Ishikawa (cell line): ENCODE results near the gene GGACT.

Source experiments
- CEBPB ChIP-seq: IDR thresholded peaks from 2 replicates; pipeline ENCODE4 v1.6.1; 2012
- CREB1 ChIP-seq: IDR thresholded peaks from 2 replicates; pipeline ENCODE4 v1.6.1; 2012; ENCODE audit warnings: low read depth
- EGR1 ChIP-seq: IDR thresholded peaks from 2 replicates; pipeline ENCODE4 v1.6.1; 2012
- EP300 ChIP-seq: IDR thresholded peaks from 2 replicates; pipeline ENCODE4 v1.6.1; 2012; ENCODE audit warnings: borderline replicate concordance
- FOXM1 ChIP-seq: IDR thresholded peaks from 2 replicates; pipeline ENCODE4 v1.6.1; 2012; ENCODE audit warnings: low read depth, borderline replicate concordance
- RAD21 ChIP-seq: IDR thresholded peaks from 2 replicates; pipeline ENCODE4 v1.6.1; 2012; ENCODE audit warnings: low read depth
- TAF1 ChIP-seq: IDR thresholded peaks from 2 replicates; pipeline ENCODE4 v1.6.1; 2012; ENCODE audit warnings: low read depth, mild to moderate bottlenecking
- TEAD4 ChIP-seq: IDR thresholded peaks from 2 replicates; pipeline ENCODE4 v1.6.1; 2012
- YY1 ChIP-seq: IDR thresholded peaks from 2 replicates; pipeline ENCODE4 v1.6.1; 2012; ENCODE audit warnings: low read depth
- ZBTB7A ChIP-seq: IDR thresholded peaks from 2 replicates; pipeline ENCODE4 v1.6.1; 2012; ENCODE audit warnings: low read depth
- TF ChIP-seq, protein P1 (sequence below): IDR thresholded peaks from 2 replicates; pipeline ENCODE4 v1.6.1; 2012; ENCODE audit warnings: low read depth, mild to moderate bottlenecking
- TF ChIP-seq, protein P2 (sequence below): IDR thresholded peaks from 2 replicates; pipeline ENCODE4 v1.6.1; 2012
- TF ChIP-seq, protein P3 (sequence below): IDR thresholded peaks from 2 replicates; pipeline ENCODE4 v1.6.1; 2012

DNA sequence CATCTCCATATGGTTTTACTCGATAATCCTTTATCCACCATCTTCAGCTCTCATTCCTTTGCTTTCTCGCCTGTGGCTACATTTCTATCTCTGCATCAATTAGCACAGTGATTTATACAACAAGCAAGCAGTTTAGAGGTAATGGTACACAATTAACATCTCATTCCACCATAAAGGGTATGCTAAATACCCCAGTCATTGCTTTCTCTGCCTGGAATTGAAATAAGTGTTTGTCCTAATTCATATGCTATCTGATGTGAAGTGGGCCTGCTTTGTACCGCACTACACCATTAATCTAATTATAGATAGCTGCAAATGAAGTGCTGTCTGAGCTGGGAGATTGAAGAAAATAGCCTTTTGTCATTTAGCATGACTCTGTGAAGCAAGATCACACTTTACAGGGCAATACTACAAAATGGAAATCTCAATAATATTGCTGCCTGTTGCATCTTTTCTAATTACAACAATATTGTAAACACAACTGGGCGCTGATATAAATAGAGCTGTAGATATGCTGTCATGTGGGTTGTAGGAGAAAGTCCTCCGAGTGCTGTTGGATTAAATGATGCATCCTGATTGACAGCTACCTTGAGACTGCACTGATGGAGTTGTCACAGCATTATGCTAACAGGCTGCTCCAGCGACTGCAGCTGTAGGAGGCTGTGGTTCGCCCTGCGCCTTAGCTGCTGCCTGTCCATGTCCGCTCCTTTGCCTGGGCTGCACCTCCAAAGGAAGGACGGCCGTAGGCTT lies 78.2 kb downstream of the GGACT start:
- no peak for TF ChIP-seq EGR1
- no peak for TF ChIP-seq CEBPB
- TF ChIP-seq RAD21, result no peak
- no peak for TF ChIP-seq FOXM1
- TF ChIP-seq, protein P1, sequence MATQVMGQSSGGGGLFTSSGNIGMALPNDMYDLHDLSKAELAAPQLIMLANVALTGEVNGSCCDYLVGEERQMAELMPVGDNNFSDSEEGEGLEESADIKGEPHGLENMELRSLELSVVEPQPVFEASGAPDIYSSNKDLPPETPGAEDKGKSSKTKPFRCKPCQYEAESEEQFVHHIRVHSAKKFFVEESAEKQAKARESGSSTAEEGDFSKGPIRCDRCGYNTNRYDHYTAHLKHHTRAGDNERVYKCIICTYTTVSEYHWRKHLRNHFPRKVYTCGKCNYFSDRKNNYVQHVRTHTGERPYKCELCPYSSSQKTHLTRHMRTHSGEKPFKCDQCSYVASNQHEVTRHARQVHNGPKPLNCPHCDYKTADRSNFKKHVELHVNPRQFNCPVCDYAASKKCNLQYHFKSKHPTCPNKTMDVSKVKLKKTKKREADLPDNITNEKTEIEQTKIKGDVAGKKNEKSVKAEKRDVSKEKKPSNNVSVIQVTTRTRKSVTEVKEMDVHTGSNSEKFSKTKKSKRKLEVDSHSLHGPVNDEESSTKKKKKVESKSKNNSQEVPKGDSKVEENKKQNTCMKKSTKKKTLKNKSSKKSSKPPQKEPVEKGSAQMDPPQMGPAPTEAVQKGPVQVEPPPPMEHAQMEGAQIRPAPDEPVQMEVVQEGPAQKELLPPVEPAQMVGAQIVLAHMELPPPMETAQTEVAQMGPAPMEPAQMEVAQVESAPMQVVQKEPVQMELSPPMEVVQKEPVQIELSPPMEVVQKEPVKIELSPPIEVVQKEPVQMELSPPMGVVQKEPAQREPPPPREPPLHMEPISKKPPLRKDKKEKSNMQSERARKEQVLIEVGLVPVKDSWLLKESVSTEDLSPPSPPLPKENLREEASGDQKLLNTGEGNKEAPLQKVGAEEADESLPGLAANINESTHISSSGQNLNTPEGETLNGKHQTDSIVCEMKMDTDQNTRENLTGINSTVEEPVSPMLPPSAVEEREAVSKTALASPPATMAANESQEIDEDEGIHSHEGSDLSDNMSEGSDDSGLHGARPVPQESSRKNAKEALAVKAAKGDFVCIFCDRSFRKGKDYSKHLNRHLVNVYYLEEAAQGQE, result no peak
- TF ChIP-seq, protein P2, sequence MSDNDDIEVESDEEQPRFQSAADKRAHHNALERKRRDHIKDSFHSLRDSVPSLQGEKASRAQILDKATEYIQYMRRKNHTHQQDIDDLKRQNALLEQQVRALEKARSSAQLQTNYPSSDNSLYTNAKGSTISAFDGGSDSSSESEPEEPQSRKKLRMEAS, result no peak
- no peak for TF ChIP-seq CREB1
- no peak for TF ChIP-seq EP300
- no peak for TF ChIP-seq TAF1
- TF ChIP-seq YY1, result no peak
- TF ChIP-seq, protein P3, sequence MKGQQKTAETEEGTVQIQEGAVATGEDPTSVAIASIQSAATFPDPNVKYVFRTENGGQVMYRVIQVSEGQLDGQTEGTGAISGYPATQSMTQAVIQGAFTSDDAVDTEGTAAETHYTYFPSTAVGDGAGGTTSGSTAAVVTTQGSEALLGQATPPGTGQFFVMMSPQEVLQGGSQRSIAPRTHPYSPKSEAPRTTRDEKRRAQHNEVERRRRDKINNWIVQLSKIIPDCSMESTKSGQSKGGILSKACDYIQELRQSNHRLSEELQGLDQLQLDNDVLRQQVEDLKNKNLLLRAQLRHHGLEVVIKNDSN, result no peak
- no peak for TF ChIP-seq TEAD4
- no peak for TF ChIP-seq ZBTB7A
